HEK293 (cell line): Measurements from ENCODE around the gene KLHL21.

Experiments used
- CTCF ChIP-seq: fragments of 450-650 bp; formaldehyde crosslinking; IDR thresholded peaks from 2 replicates; pipeline ENCODE4 v1.5.1; 2016; ENCODE audit warnings: missing biosample characterization, missing genetic modification characterization
- GLI2 ChIP-seq: fragments of 450-650 bp; formaldehyde crosslinking; IDR thresholded peaks from 2 replicates; pipeline ENCODE4; 2017; ENCODE audit warnings: missing biosample characterization, missing genetic modification characterization, low read depth, borderline replicate concordance
- KLF9 ChIP-seq: fragments of 450-650 bp; formaldehyde crosslinking; IDR thresholded peaks from 2 replicates; pipeline ENCODE4 v1.5.1; 2016; ENCODE audit warnings: missing biosample characterization, missing genetic modification characterization, low read depth
- MZF1 ChIP-seq: fragments of 450-650 bp; formaldehyde crosslinking; IDR thresholded peaks from 2 replicates; pipeline ENCODE4 v1.5.1; 2017; ENCODE audit warnings: missing biosample characterization, missing genetic modification characterization, borderline replicate concordance
- ZFP37 ChIP-seq: fragments of 450-650 bp; formaldehyde crosslinking; IDR thresholded peaks from 2 replicates; pipeline ENCODE4 v1.5.1; 2016; ENCODE audit warnings: missing biosample characterization, missing genetic modification characterization
- ZNF157 ChIP-seq: fragments of 450-650 bp; formaldehyde crosslinking; IDR thresholded peaks from 2 replicates; pipeline ENCODE4 v1.5.1; 2016; ENCODE audit warnings: missing biosample characterization, missing genetic modification characterization
- ZNF48 ChIP-seq: fragments of 450-650 bp; formaldehyde crosslinking; IDR thresholded peaks from 2 replicates; pipeline ENCODE4 v1.5.1; 2016; ENCODE audit warnings: missing biosample characterization, missing genetic modification characterization
- TF ChIP-seq, protein P1 (sequence below): fragments of 450-650 bp; formaldehyde crosslinking; conservative IDR thresholded peaks from 2 replicates; pipeline ENCODE4 v1.5.1; 2016; ENCODE audit warnings: low read depth, missing biosample characterization, missing genetic modification characterization
- TF ChIP-seq, protein P2 (sequence below): fragments of 450-650 bp; formaldehyde crosslinking; IDR thresholded peaks from 2 replicates; pipeline ENCODE4 v1.5.1; 2016; ENCODE audit warnings: missing biosample characterization, missing genetic modification characterization
- TF ChIP-seq, protein P3 (sequence below): fragments of 450-650 bp; formaldehyde crosslinking; IDR thresholded peaks from 2 replicates; pipeline ENCODE4 v1.5.1; 2016; ENCODE audit warnings: missing biosample characterization, missing genetic modification characterization

DNA sequence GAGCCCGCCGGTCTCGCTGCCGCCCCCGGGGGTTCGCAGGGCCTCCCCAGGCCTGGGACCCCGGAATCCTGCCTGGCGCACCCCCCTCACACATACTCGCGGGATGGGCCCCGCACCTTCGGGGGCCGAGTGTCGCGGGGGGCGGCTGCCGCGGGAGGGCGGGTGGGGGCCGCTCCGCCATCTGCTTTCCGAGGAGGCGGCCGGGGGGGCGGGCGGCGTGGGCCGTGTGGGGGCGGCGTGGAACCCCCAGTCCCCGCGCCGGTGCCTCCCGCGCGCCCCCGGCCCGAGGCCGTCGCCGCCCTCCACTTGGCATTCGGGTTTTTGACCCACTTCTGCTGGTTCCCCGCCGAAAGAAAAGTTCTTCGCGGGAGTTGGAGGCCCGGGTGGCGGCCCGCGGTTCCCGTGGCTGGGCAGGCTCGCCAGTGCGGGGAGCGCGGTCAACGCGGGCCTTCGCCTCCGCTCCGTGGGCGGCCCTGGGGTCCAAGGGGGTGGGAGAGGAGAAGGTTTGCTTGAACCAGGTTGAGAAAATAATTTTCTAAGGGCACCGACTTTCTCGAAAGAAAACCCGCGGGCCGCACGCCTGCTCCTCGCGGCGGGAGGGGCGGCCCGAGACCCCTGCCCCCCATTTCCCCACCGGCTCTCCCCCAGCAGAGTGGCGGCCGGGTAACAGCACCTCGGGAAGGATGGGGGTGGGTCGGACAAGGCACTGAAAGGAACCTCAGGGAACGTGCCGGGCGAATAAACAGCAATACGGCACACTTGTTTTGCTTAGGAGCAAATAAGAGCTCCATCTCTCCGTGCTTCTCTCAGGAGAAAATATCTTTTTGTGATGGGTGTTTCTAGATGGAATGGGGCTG lies 12.5 kb upstream of the KLHL21 start:
- TF ChIP-seq GLI2 (tag by site-specific recombination), result no peak
- TF ChIP-seq ZFP37 (tag by site-specific recombination), result no peak
- TF ChIP-seq CTCF (tag by site-specific recombination), result no peak
- TF ChIP-seq, protein P1, sequence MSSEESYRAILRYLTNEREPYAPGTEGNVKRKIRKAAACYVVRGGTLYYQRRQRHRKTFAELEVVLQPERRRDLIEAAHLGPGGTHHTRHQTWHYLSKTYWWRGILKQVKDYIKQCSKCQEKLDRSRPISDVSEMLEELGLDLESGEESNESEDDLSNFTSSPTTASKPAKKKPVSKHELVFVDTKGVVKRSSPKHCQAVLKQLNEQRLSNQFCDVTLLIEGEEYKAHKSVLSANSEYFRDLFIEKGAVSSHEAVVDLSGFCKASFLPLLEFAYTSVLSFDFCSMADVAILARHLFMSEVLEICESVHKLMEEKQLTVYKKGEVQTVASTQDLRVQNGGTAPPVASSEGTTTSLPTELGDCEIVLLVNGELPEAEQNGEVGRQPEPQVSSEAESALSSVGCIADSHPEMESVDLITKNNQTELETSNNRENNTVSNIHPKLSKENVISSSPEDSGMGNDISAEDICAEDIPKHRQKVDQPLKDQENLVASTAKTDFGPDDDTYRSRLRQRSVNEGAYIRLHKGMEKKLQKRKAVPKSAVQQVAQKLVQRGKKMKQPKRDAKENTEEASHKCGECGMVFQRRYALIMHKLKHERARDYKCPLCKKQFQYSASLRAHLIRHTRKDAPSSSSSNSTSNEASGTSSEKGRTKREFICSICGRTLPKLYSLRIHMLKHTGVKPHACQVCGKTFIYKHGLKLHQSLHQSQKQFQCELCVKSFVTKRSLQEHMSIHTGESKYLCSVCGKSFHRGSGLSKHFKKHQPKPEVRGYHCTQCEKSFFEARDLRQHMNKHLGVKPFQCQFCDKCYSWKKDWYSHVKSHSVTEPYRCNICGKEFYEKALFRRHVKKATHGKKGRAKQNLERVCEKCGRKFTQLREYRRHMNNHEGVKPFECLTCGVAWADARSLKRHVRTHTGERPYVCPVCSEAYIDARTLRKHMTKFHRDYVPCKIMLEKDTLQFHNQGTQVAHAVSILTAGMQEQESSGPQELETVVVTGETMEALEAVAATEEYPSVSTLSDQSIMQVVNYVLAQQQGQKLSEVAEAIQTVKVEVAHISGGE, result no peak
- no peak for TF ChIP-seq ZNF48
- TF ChIP-seq, protein P2, sequence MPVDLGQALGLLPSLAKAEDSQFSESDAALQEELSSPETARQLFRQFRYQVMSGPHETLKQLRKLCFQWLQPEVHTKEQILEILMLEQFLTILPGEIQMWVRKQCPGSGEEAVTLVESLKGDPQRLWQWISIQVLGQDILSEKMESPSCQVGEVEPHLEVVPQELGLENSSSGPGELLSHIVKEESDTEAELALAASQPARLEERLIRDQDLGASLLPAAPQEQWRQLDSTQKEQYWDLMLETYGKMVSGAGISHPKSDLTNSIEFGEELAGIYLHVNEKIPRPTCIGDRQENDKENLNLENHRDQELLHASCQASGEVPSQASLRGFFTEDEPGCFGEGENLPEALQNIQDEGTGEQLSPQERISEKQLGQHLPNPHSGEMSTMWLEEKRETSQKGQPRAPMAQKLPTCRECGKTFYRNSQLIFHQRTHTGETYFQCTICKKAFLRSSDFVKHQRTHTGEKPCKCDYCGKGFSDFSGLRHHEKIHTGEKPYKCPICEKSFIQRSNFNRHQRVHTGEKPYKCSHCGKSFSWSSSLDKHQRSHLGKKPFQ, result no peak
- no peak for TF ChIP-seq MZF1 (tag by site-specific recombination)
- TF ChIP-seq, protein P3, sequence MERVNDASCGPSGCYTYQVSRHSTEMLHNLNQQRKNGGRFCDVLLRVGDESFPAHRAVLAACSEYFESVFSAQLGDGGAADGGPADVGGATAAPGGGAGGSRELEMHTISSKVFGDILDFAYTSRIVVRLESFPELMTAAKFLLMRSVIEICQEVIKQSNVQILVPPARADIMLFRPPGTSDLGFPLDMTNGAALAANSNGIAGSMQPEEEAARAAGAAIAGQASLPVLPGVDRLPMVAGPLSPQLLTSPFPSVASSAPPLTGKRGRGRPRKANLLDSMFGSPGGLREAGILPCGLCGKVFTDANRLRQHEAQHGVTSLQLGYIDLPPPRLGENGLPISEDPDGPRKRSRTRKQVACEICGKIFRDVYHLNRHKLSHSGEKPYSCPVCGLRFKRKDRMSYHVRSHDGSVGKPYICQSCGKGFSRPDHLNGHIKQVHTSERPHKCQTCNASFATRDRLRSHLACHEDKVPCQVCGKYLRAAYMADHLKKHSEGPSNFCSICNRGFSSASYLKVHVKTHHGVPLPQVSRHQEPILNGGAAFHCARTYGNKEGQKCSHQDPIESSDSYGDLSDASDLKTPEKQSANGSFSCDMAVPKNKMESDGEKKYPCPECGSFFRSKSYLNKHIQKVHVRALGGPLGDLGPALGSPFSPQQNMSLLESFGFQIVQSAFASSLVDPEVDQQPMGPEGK (tag by site-specific recombination), result peak; percentile 58; the same call in 1 of the 2 replicates
- no peak for TF ChIP-seq ZNF157 (tag by site-specific recombination)
- no peak for TF ChIP-seq KLF9 (tag by site-specific recombination)
